ENCODE measurements around the gene GBA2.

- TF ChIP-seq EZH2 (IDR thresholded peaks at IDR 0.05; ENCODE audit: low read length) (no peak), CTCF (optimal IDR thresholded peaks at IDR 0.05 in 1 of 3, IDR thresholded peaks at IDR 0.05 in 1 of 3, conservative IDR thresholded peaks at IDR 0.05 in 1 of 3; ENCODE audit: extremely low read depth in 1 of 3, insufficient read depth in 2 of 3, low read length in 3 of 3) (no peak)
These were observed 14.9 kb downstream of the GBA2 start for GRCh38 chr9:35734096-35734495.
